Measurements from ENCODE around the gene TRIM15.
"Not testable (repeated sequence)": the region's sequence is repeated elsewhere in the genome, so short reads cannot be mapped to it uniquely, and the experiment has no call there.

Gene TRIM15

DNA sequence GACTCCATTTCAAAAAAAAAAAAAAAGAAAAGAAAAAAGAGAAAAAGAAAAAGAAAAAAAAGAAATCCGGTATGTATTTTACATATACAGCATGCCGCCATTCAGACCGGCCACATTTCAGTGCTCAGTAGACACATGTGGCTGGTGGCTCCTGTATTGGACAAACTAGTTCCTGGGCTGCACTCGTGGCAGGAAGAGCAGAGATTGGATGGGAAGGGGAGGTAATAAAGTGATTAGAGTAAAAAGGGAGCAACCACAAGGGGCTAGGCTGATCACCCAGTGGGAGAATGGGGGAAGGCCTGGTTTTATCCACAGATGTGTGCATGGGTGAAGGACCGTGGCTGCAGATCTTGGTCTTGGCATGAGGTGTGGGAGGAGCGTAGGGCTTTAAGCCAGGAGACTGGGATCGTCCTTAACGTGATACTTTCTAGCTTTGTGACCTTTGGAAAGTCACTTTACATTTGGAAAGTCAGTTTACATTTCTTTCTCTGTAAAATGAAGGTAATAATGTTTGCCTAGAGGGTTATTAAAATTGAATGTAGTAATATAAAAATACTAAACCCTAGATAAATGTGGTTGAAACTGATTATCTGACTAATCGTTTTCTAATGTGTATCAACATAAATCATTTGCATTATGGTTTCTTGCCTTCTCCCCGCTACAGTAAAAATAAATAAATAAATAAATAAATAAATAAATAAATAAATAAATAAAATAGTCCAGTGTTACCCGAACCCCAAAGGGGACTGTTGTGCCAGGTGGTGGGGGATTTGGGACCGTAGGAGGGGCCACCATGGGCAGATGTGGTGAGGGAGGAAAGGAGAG, 869 bp upstream of the TRIM15 start:
- DNase-seq (ENCODE audit: low spot score), result no peak

DNA sequence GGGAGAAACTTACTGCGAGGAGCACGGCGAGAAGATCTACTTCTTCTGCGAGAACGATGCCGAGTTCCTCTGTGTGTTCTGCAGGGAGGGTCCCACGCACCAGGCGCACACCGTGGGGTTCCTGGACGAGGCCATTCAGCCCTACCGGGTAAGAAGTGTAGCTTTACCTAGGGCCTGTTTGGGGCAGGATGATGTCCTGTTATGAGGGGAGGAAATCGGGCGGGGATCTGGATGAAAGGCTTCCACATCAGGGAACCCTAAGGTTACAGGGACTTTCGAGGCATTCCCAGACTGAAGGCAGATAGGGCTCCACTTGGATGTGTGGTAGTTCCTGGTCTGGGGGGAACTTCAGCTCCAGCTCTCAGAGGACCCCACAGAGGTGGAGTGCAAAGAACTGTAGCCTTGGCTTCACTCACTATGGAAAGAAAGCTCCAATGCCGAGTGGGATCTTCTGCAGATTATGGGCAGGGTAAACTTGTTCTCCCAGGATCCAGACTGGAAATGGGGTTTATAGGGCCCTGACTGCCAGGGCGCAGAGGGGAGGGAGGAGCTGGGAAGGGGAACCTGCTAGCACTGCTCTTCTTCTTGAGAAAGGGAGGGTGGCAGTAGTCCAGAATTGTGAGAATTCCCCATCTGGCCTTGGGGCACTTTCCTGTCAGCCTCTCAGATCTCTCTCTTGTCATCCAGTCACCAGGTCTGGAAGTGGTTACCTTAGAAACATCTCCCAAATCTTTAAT, 740 bp downstream of the TRIM15 start:
- no peak for DNase-seq (ENCODE audit: low spot score)

DNA sequence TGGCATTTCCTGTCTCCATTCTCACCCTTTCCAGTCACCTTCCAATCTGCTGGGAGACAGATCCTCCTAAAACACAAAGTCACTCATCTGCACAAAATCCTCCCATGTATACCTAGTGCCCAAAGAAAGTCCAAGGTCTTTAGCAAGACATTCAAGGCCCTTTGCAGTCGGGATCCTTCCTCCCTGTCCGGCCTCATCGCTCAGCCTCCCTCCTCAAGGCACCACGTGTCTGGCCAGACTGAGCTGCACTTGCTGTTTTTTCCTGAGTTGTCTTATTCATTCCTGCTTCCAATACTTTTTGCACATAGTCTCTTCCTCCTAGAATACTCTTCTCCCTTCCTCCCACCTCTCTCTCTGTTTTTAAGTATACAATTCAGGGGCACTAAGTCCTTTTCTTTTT, 1.4 kb downstream of the TRIM15 start:
- DNase-seq (ENCODE audit: low spot score), result no peak

DNA sequence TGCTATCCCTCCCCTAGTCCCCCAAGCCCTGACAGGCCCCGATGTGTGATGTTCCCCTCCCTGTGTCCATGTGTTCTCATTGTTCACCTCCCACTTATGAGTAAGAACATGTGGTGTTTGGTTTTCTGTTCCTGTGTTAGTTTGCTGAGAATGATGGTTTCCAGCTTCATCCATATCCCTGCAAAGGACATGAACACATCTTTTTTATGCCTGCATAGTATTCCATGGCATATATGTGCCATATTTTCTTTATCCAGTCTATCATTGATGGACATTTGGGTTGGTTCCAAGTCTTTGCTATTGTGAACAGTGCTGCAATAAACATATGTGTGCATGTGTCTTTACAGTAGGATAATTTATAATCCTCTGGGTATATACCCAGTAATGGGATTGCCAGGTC, 1.9 kb downstream of the TRIM15 start:
- DNase-seq (ENCODE audit: low spot score), result not testable (repeated sequence)

DNA sequence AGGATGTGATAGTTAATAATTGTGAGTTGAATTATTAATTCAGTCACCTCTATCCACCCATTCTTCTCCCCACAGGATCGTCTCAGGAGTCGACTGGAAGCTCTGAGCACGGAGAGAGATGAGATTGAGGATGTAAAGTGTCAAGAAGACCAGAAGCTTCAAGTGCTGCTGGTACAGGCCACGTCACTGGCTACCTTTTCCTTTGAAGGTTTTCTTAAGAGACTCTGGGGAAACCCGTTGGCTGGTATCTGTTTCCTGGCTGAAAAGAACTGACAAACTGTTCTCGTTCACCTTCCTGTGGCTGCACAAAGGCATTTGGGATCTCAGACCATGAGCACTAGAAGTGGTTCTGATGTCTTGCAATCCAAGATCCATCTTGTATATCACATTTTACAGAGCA, 3.8 kb downstream of the TRIM15 start:
- DNase-seq (ENCODE audit: low spot score), result no peak

DNA sequence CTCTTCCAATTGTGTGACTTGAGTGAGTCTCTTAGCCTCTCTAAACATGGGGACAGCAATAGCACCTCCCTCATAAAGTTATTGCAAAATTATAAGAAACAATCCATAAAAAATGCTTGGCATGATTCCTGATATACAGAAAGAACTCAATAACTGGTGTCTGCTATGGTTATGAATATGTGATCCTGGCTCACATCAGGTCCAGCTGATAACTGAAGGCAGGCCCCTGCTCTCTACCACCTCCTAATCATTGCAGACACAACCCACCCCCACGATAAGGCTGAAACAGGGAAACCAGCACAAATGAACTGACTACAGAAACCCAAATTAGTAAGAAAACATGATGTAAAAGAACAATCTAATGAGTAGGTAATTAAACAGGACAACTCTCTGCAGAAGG, 5.4 kb downstream of the TRIM15 start:
- DNase-seq (ENCODE audit: low spot score), result no peak

DNA sequence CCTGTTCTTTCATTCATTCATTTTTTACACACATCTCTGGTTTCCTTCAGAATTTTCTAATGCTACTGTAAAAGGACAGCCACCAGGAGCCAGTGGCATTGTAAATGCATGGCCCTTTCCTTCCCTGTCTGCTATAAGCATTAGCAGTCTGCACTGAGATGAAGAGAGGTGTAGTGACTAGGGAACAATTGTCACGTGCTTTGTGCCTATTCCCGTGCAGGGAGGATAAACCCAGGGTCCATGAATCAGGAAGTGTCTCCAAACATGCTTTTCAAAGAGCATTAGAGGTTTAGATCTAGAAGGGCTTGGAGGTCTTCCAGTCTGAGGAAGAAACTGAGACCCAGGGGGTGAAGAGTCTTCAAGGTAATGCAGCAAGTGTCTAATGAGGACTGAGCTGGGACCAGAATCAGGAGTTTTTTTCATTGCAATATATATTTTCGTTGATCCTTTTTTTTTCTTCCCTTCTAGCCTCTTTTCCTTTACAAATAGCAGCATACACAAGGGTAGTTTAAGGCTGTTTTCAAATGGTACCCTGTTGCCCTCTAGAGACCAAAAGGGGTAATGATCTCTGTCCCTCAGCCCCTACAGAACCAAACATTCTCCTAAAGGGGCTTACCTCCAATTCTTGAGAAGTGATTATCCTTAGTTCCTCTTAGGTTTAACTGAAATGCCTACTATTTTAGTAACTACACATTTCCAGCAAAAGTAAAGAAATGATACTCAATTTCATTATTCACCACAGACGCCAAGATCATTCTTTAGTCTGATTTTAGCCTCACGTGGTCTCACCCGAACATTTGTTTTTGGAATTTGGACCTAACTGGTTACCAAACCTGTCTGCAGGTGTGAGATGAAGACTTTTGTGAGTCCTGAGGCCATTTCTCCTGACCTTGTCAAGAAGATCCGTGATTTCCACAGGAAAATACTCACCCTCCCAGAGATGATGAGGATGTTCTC, 6.6 kb downstream of the TRIM15 start:
- DNase-seq (ENCODE audit: low spot score), result peak; percentile 30

DNA sequence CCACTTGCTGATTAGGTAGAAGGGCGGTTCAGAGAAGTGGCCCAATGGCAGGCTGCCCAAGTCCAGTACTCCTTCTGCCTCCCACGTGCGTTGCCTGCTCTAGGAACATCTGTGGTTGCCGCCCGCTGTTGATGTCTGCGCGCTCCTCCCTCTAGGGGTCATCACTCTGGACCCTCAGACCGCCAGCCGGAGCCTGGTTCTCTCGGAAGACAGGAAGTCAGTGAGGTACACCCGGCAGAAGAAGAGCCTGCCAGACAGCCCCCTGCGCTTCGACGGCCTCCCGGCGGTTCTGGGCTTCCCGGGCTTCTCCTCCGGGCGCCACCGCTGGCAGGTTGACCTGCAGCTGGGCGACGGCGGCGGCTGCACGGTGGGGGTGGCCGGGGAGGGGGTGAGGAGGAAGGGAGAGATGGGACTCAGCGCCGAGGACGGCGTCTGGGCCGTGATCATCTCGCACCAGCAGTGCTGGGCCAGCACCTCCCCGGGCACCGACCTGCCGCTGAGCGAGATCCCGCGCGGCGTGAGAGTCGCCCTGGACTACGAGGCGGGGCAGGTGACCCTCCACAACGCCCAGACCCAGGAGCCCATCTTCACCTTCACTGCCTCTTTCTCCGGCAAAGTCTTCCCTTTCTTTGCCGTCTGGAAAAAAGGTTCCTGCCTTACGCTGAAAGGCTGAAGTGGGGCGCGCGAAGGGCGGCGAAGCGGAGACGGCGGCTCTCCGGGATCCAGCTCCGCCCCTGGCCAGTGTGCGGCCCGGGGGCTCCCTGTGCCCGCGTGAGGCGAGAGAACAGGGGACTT, 8.5 kb downstream of the TRIM15 start:
- DNase-seq (ENCODE audit: low spot score), result no peak

DNA sequence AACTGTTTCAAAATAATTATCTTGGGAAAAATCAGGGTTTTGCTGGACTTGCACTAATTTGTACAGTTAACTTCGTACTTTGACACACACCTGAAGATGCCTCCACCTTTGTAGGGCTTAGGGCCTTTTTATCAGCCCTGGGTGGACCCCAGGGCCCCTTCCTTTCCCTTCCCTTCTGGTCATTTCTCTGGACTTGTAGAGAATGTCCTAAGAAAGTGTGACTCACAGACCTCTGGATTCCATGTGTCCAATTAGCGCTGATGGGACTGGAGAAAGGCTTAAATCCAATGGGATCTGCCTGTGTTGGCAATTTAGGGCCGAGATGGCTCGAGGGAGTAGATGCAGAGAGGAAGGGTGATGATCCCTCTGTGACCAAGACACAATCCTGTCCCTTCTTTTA, 9.3 kb downstream of the TRIM15 start:
- no peak for DNase-seq (ENCODE audit: low spot score)

DNA sequence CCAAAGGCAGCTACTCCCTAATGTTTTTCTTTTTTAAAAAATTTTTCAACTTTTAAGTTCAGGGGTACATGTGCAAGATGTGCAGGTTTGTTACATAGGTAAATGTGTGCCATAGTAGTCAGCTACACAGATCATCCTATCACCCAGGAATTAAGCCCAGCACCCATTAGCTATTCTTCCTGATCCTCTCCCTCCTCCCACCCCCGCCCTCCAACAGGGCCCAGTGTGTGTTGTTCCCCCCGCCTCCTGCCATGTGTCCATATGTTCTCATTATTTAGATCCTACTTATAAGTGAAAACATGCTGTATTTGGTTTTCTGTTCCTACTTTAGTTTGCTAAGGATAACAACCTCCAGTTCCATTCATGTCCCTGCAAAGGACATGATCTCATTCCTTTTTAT, 12.4 kb downstream of the TRIM15 start:
- DNase-seq (ENCODE audit: low spot score), result no peak

DNA sequence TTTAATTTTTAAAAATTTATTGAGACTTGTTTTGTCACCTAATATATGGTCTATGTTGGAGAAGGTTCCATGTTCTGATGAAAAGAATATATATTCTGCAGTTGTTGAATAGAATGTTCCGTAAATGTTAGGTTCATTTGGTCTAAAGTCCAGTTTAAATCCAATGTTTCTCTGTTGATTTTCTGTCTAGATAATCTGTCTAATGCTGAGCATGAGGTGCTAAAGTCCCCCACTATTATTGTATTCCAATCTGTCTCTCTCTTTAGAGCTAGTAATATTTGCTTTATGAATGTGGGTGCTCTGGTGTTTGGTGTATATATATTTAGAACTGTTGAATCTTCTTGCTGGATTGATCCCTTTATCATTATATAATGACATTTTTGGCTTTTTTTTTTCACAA, 15.5 kb downstream of the TRIM15 start:
- no peak for DNase-seq (ENCODE audit: low spot score)

DNA sequence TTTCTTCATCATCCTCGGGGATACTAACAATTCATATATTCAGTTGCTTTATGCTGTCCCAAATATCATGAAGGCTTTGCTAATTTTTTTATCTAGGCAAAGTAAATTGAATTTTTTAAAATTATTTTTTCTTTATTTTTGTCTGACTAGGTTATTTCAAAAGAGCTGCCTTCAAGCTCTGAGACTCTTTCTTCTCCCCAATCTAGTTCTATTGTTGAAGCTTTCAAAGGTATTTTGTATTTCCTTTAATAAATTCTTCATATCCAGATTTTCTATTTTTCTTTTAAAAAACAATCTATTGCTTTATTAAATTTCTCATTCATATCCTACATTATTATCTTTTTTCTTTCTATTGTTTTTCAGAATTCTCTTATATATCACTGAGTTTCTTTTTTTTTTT, 16.8 kb downstream of the TRIM15 start:
- no peak for DNase-seq (ENCODE audit: low spot score)

DNA sequence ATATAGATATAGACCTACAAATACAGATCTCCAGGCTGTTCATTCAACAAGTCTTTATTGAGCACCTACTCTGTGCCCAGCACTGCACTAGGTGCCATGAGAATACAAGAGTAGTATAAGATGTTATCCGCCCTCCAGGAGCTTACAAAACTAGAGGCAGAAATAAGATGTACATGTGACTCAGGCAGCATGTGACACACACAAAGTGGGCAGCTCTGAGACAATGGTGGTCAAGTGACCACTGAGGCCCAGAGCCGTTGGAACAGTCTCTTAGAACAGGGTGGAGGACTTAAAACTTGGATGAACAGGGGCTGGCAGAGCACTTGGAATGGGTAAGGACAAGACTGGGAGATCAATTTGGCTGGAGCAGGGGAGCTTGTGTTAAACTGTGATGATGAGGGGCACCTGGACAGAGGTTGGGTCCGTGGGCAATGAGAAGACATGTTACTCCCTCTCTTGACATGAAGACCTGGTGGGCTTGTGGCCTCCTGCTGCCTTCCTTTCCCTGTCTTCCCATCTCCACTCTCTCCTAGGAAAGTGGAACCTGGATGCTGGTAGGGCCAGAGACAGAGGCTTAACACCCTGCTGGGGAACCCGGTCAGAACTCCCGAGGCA, 21.2 kb downstream of the TRIM15 start:
- no peak for DNase-seq (ENCODE audit: low spot score)

DNA sequence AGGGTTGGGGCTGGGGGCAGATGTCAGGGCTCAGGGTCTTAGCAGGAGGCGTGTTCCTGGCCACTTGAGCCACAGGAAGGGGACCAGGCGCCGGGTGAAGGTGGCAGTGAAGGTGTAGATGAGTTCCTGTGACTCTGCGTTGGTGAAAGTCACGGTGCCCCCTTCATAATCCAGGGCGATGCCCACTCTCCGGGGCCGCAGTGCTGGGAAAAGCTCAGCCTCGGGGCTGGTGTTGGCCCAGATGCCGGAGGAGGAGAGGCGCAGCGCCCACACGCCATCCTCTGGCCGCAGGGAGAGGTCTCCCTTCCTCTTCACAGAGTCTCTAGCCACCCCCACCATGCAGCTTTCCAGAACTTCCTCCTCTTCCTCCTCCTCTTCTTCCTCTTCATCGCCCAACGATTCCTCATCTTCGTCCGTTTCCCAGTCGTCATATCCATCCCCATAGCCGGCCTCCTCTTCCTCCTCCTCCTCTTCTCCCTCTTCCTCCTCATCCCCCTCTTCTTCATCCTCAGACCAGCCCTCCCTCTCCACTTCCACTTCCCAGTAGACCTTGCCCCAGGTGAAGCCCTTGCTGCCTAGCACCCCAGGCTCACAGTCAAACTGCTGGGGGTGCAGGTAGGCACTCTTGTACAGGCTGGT, 22.6 kb downstream of the TRIM15 start:
- DNase-seq (ENCODE audit: low spot score), result no peak

DNA sequence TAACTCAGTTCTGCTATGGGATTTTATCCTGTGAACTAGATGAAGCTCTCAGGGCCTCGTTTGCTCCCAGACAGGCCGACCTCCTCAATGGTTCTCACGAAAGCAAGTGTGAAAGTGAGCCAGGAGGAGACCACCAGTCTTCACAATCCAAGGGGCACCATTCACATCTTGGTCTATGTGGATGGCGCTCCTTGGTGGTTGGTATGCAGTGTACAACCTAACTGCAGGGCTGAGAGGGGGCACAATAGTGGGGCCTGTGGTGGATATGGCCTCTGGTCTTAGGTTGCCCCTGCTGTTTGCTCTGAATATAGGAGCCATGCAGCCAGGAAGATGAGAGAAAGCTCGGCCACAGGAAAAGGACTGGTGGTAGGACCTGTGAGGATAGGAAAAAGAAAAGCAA, 25.2 kb downstream of the TRIM15 start:
- DNase-seq (ENCODE audit: low spot score), result no peak

DNA sequence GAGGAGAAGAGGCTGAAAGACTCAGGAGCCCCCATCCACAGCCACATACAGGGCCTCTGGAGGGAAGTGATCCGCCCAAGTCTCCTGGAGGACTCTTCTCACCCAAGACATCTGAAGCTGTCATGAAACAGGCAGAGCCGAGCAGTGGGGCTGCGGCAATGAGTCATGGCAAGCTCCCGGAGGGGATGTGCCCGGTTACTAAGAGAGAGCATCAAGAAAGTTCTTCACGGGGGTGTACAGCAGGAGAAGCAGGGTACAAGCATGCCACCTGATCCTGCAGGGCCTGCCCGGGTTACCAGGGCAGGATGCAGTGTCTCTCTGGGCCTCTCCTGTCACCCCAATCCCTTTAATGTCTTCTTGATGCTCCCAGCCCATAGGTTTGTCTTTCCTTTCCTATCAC, 28.7 kb downstream of the TRIM15 start:
- DNase-seq (ENCODE audit: low spot score), result no peak

DNA sequence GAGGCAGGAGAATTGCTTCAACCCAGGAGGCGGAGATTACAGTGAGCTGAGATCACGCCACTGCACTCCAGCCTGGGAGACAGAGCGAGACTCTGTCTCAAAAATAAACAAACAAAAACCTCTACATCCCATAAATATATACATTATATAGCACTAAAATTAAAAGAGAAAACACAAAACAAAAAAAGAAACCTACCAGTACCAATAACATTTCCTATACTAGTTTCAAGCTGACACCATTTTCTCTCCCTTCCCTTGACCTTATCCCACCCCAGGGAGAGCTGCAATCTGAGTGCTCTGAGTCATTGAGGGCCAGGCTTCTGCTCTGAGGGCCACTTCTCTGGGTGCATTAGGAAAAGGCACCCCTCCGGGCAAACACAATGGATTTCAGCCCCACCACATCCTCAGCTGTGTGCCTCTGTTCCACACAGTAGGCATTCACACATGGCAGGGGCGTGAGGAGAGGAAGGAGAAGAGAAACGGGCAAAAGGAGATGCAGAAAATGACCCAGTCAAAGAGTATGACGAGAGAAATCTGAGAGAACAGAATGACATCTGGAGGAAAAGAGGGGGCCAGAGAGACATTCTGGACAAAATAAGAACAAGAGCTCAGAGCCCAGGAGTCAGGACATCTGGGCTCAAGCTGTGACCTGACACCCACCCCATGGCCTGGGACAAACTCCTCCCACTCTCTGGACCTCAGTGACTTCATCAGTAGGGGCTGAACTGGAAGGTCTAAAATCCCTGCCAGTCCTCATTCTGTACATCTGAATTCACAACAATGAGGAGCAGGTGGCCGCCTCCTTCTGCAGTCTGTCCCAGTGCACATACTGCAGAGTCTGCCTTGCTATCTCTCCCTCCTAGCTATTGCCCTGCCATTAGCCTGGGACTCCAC, 31.7 kb downstream of the TRIM15 start:
- DNase-seq (ENCODE audit: low spot score), result no peak

DNA sequence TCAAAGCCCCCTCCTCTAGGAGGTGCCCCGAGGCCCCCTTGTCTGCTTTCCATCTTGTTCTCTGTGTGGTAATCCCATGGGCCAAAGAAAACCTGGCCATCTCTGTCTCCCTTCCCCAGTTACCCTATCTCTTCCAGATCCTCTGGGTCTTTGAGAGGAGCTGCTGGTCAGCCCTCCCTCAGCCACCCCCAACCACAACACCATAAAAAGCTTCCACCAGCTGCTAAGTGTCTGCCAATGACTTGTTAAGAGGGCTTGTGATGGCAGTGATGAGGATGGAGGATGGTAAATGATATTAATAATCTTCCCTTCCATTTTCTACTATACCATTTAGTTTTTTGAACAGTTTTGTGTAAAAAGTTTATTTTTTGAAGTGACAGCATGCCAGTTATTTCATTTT, 32.6 kb downstream of the TRIM15 start:
- DNase-seq (ENCODE audit: low spot score), result no peak

DNA sequence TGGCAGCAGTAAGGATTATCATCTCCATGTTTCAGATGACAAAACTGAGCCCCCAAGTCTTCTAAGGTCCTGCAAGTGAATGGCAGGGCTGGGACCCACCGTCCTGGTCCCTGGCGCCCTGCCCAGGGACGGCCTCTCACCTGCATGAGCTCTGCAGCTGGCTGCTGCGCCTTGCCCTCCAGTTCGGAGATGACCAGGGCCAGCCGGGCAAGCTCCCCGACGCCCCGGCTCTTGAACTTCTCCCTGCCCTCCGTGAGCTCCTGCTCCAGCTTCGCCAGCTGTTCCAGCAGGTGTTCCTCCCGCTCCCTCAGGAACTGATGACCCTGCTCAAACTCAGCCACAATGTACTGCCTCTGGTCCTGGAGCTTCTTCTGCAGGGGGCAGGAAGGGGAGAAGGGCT, 33.0 kb downstream of the TRIM15 start:
- no peak for DNase-seq (ENCODE audit: low spot score)
